Hindlimb muscle (tissue), 1 donor: Measurements from ENCODE around the gene GLCE. TPM values are rescaled to one million over a fixed set of nuclear protein-coding genes. Genes with fewer than 3 reads are reported as not detected.

Experiments
- DNase-seq: peaks from one replicate; pipeline ENCODE4 v3.0.0-alpha.2; 2013
- polyA plus RNA-seq: library from polyadenylated mRNA; unstranded; fragments of 120-200 nt; gene quantifications from one replicate; pipeline ENCODE4 v1.2.1, GENCODE V29; 2013; ENCODE audit not compliant: insufficient read length

GLCE gene
- polyA plus RNA-seq, 1 donor = 27.5 TPM

- no peak for DNase-seq
These were observed 49.2 kb downstream of the GLCE start for GRCh38 chr15:69209661-69210060.

- no peak for DNase-seq
These were observed 50.1 kb downstream of the GLCE start for GRCh38 chr15:69210574-69210973.

DNA sequence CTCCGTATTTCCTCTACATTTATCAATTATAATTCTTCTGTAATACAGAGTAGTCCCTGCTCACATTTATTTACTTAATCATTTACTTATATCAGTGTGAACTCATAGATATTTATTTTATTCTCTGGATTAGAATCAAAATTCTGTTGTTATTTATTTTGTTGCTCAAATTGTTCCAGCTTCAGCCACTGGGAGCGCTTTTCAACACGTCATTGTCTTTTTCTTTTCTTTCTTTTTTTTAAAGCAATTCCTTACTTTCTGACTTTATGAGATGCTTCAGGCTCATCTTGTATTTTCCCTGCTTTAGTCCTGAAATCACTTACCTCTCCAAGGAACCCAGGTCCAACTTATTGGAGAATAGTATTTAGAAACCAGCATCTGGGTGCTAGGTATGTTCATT is 53.4 kb downstream of the GLCE start:
- DNase-seq = no peak

DNA sequence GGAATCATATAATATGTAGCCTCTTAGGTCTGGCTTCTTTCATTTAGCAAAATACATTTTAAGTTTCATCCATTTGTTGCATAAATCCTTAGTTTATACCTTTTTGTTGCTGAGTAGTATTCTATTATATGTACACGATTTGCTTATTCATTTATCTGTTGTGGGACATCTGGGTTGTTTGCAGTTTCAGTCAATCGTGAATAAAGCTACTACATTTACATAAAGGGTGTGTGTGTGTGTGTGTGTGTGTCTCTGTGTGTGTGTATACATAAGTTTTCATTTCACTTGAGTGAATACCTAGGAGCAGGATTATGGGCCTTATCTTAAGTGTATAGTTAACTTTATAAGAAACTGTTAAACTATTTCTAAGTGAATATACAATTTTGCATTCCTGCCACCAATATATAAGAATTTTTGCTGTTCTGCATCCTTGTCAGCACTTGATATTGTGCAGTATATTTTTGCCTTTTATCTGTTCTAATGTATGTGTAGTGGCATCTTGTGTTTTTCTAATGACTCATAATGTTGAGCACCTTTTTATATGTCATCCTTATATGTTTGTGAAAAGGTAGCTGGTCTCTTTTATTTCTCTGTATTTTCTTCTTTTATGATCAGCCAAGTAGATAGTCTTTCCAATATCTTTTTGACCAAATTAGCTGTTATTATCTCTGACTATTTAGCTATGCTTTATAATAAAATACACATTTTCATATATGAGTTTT is 55.0 kb downstream of the GLCE start:
- DNase-seq = no peak

- DNase-seq = no peak
These were observed 56.9 kb downstream of the GLCE start for GRCh38 chr15:69217381-69217780.

DNA sequence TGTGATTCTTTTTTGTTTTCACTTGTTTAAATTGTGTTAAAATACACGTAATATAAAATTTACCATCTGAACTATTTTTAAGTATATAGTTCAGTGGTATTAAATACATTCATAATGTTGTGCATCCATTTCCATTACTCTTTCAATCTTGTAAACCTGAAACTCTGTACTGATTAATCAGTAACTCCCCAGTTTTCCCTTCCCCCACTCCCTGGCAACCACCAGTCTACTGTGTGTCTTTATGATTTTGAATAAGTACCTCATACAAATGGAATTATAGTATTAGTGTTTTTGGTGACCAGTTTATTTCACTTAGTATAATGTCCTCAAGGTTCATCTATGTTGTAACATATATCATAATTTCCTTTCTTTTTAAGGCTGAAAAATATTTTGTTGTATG is 59.3 kb downstream of the GLCE start:
- DNase-seq = no peak

DNA sequence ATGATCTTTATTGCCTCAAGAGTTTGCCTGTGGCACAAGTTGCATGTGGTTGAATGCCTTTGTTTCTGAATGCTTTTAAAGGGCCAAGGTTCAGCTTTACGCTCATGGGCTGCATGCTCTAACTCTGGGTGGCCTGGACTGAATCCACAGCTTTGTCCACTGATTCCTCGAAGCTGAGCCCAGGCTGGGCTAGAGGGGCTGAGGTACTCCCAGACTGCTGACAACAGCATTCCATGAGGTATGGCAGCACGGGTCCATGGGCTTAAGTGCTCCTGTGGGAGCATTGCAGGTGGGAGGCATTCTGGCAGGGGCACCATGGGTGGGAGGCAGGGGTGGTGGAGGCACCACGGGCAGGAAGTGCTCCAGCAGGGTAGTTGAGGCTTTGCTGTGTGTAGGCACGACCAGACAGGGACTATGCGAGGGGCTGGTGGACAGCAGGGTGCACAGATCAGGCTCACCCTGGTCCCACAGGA is 61.6 kb downstream of the GLCE start:
- no peak for DNase-seq

- DNase-seq = no peak
These were observed 62.8 kb downstream of the GLCE start for GRCh38 chr15:69223083-69223813.

DNA sequence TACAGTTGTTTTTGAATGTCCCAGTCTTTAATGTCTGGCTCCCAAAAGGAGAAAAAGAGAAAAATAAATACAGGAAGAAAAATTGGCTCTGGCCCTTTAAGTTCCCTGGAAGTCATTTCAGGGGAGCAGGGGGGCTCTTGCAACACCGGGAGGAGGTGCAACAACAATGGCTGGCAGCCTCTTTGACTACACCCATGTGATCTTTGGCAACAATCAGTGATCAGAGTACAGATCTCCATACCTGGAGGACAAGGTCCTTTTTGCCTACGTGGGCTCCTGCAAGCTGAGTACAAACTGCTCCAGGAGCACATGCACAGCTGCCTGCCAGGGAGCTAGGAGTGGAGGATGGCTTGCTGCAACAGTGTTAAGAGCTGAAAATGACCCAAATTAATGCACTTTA is 63.9 kb downstream of the GLCE start:
- no peak for DNase-seq

DNA sequence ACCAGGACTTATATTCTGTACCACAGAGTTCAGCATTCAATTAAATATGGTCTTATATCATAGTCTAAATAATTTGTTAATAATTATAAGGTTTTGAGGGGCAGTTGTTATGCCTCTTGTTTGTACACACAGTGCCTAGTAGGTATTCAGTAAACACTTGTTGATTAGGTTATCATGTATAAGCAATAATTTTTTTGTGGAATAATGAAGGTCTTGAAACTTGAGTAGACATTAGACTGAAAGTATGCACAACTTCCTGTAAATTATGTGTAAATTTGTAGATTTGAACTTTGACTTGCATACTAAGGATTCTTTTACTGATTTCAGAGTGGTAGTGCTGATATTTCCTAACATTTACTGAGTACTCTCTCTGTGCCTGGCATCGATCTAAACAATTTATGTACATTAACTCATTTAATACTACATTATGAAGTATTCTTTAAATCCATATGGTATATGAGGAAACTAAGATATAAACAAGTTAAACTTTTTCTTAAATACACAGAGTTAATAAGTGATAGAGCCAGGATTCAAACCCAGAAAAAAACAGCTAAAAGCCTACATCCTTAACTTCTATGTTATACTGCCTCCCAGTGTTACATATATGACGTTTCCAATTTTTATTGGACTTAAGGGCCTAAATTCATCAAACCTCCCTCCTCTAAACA is 65.1 kb downstream of the GLCE start:
- DNase-seq = peak; percentile 5

GRCh38 chr15:69226023-69226355 is 65.6 kb downstream of the GLCE start:
- no peak for DNase-seq

GRCh38 chr15:69232144-69232543 is 71.7 kb downstream of the GLCE start:
- DNase-seq = no peak

DNA sequence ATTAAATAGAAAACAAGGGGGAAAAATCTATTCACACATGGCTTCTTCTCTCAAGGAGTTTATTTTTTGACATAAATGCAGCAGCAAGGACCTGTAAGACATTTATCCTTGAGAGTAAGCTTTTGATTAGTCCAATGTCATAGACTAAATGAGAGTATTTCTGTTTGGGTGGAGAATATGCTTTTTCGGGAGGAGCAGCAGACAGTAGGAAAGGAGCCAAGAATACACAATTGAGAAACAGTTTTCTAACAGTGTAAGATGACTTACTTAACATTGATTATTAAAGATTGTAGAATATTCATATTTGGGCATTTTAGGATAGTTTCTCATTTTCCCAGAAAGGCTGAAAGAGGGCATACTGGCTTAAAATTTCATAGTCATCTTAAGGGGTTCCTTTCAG is 72.3 kb downstream of the GLCE start:
- DNase-seq = no peak

- DNase-seq = no peak
These were observed 74.2 kb downstream of the GLCE start for GRCh38 chr15:69234676-69235075.

- DNase-seq = no peak
These were observed 76.1 kb downstream of the GLCE start for GRCh38 chr15:69236505-69236904.

DNA sequence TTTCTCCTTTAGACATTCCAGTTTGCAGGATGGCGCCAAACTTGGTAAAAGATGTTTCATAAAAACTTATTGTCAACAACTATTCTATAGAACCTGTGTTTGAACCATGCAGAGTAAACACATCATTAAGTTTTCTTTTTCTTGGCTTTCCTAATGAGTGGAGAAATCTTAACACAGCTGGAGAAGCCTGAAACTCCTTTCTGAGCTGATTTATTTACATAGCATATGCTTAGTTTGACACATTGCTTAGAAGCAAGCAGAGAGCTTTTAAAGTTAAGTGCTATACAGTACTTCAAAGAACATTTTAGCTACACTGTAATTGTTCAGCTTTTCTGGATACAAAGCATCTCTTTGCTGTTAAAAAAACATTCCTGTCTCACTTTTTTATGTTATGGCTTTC is 77.3 kb downstream of the GLCE start:
- no peak for DNase-seq

DNA sequence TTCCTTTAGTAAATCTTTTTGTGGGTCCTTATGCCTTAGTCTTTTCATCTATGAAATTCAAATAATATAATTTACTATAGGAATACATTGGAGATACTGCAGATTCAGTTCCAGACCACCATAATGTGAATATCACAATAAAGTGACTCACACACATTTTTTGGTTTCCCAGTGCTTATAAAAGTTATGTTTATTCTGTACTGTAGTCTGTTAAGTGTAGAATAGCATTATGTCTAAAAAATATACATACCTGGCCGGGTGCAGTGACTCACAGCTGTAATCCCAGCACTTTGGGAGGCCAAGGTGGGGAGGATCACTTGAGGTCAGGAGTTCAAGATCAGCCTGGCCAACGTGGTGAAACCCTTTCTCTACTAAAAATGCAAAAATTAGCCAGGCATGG is 84.4 kb downstream of the GLCE start:
- no peak for DNase-seq

DNA sequence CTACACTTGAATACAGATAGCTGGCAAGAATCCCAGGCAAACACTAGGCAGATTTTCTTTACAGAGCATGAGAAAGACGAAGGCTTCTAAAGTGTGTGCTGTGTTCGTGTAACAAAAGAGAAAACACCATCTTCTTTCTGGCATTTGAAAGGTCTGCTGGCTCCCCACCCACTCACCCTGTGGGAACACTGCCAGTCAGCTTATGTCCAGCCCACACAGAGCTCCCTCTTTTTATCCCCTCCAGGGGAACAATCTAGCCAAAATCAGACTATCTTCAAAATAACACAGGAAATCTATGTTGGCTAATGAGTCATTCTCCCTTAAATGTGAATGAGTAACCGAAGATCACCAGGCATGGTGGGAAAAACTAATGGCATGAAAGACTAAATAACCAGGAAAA is 92.7 kb downstream of the GLCE start:
- no peak for DNase-seq

GRCh38 chr15:69265347-69265955 is 105.0 kb downstream of the GLCE start:
- no peak for DNase-seq

DNA sequence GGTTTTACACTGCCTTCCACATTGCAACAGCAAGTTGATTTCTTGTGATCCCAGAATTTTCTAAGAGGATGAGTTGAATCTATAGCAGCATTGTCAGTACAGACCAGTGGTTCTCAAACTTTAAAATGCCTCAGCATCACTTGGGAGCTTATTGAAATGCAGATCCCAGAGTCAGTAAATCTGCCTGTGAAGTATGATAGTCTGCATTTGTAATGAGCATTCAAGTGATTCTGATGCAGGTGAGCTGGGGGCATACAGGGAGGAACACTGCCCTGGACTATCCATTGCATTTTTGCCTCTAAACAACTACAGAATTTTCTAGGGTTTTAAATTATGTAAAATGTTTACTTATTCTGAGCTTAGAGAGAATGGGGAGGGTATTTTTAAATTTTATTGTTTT is 110.8 kb downstream of the GLCE start:
- DNase-seq = no peak

GRCh38 chr15:69272139-69272538 is 111.7 kb downstream of the GLCE start:
- no peak for DNase-seq

GRCh38 chr15:69272891-69273290 is 112.5 kb downstream of the GLCE start:
- peak; percentile 23 for DNase-seq

GRCh38 chr15:69275074-69275670 is 114.7 kb downstream of the GLCE start:
- no peak for DNase-seq
